HG03097 (cell line): Measurements from ENCODE around the gene KIF26B.

Experiments used
- ATAC-seq: cut with Tn5 transposase; IDR thresholded peaks from one replicate; pipeline ENCODE4 v1.9.1; 2021; ENCODE audit not compliant: unreplicated experiment, low FRiP score

The KIF26B gene

DNA sequence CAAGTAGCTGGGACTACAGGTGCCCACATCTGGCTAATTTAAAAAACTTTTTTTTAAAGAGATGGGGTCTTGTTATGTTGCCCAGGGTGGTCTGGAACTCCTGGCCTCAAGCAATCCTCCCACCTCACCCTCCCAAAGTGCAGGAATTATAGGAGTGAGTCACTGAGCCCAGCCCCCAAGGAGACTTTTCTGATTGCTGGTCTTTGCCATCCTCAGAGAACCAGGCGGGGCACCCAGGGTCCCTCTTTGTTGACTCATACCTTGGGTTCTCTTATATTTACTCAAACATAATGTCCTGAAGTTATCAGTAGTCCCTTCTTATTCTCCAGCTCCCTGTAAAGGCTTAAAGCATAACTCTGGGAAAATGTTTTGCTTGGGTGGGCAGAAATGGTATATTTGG is 51.1 kb downstream of the KIF26B start:
- no peak for ATAC-seq

DNA sequence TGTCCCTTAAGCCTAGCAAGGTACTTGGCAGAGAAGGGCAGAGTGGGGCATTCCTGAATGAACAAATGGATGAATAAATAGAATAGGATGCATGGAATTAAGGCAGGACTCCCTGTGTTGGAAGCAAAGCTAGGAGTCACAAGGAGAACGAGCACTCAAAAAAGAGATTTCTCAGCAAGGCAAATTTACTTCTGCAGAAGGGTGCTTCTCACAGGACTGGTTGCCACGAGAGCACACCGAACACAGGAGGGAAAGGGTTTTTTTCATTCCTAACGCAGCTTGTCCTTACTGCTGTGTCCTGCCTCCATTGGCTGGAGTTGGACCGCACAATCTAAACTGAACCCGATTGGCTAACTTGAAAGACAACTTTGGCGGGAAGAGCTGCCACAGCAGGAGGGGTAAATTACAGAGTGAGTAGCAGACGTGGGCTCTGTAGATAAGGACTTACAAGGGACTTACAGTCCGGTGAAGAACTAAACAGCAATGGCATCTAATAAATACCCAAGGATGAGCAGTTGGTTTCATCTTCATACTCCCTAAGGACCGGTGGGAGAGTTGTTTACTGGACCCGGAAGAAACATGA is 52.4 kb downstream of the KIF26B start:
- ATAC-seq = no peak

DNA sequence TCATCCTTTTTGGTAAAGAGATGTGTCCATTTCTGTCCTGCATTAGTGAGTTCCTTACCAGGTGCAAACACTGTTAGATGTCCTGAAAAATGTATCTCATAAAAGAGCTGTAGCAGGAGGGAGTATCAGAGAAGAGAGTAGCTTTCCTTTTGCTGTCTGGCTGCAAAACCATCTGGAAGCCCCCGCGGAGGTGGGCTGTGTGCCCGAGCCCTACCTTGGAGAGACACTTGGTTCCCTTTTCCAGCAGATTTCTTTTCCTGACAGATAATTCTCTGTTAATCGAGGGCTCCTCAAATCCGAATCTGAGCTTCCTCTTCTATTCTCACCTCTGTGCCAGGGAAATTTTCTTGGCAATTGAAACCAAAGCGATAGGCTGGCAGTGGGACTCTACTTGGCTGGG is 53.0 kb downstream of the KIF26B start:
- ATAC-seq = no peak

DNA sequence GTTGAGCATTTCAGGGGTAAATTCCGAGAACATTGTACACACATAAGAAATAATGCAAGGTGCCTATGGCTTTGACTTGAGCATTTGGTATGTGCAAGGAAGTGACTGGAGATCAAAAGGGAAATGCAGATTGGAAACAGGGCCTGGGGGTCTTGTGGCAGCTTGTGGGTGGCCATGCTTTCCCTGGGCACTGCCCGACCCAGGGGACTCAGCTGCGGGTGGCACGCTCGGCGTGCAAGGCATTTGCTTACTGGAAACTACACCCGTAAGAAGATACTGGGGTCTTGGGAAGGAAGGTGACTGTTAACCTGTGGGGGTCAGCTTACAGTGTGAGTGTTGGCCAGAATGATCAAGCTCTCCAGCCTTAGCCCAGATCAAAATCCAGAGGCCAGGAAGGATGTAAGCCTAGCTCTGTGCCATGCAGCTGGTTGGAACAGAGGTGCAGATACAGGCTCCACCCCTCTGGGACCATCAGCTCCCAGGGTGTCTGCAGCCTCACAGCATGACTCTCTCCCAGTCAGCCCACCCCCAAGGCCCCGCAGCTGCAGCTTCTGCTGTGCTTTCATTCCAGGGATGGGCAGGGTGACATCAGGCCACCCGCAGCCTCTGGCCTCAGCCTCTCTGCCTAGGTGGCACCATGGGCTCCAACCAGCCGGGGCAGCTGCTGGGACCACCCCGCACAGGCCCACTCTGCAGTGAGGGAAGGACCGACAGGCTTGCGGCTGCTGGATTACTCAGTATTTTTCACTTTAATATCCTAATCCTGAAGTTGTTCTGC is 55.1 kb downstream of the KIF26B start:
- no peak for ATAC-seq

DNA sequence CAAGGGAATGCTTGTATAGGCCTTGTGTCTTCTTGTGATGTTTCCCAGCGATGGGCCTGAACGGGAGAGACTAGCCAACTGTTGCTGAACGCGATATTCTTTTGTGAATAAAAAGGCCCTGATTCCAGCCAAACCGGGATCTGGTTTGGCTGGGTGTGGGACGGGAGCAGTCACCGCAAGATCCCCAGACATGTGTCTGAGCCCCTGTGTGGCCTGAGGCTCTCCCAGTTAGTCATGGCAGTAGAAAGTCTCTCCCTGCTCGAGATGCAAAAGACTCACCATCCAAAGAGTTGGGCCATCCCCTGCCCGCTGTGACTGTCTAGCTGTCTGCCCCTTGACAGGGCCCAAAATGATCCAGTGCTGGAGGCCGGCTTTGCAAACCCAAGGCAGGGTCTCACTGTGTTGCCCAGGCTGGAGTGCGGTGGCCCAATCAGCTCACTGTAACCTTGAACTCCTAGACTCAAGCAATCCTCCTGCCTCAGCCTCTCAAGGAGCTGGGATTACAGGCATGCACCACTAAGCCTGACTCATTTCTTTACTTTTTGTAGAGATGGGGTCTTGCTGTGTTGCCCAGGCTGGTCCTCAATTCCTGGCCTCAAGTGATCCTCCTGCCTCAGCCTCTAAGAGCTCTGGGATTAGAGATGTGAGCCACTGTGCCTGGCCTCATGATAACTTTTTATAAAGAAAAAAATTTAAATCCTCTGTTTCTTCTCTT is 56.4 kb downstream of the KIF26B start:
- no peak for ATAC-seq

DNA sequence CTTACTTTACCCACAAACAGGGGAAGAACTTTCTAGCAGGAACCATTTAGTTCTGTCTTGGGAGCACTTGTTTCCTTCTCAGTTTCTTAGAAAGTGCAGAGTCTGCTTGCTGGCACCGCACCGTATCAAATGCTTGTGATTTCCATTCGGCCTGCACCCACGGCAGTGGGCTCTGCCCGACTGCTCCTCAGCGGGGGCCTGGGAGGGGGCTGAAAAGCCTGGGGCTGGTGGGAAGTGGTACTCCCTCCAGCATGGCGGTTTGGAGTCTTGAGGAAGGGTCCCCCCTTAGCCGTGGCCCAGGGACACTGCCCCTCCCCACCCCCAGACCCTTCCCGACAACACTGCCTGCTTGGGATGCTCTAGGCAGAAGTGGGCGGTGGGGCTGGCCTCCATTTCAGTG is 57.0 kb downstream of the KIF26B start:
- ATAC-seq = no peak

DNA sequence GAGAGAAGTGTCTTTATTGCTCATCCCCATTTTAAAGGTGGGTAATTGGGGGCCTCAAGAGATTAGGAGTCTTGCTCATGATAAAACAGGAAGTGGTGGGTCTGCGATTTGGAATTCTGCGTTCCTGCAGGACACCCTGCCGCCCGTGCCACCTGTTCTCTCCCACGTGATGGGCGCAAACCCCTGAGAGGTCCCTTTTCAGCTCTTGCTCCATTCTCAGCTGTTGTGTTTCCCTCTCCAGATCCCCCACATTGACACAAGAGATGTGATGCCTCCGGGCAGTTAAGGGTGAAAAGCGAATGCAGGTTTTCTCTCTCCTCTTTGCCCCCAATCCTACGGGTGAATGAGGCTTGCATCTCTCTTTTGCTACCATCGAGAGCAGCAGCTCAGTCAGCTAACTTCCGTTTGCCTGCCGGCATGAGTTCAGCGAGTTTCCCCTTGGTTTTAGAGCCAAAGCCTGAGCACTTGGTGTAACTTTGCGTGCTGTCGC is 57.5 kb downstream of the KIF26B start:
- ATAC-seq = no peak

DNA sequence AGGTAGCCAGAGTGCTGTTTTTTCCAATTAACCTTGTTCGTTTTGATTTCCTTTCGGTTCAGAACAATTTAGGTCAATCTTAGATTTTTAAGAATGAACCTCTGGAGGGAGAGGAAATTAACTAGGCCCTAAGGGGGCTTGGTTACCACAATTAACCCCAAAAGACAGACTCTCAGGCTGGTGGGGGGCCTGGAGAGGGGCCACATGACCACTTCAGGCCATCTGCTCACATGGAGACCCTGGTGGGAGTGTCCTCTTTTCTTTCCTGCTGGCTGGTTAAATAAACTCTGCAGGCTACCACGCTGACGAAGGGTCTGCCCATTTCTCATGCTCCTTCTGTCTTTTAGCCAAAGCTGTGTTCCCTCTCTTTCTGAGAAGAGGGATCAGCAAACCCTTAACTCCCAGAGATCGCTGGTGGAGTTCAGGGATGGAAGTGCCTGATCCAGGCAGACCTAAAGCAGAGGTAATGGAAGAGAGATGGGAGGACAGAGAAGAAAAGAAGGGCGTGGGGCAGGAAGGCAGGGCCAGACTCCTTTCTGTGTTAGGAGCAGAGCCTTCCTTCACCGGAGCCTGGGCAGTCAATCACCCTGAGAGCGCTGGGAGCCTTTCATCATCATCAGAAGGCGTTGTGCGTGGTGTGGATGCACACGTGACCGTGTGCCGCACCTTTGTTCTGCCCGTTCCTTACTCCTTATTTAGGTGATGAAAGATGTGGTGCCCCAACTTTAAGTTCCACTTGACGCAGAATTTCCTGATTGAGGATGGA is 58.5 kb downstream of the KIF26B start:
- ATAC-seq = no peak

DNA sequence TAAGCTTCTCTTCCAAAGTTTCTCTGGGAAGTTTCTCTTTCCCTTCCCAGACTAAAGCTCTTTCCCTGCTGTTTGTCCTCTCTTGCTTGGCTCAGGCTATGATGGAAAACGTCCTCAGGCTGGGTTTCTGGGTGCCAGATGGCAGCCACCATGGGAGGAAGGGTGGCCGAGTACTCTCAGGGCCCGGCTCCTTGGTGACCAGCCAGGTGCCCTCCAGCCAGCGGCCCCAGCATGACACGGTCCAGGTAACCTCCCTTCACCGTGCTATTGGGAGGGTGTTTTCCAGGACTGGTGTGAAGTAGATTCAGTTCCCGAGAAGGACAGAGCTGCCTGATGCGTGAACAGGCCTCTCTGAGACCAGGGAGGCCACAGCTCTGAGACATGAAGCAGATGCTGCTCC is 60.3 kb downstream of the KIF26B start:
- no peak for ATAC-seq

DNA sequence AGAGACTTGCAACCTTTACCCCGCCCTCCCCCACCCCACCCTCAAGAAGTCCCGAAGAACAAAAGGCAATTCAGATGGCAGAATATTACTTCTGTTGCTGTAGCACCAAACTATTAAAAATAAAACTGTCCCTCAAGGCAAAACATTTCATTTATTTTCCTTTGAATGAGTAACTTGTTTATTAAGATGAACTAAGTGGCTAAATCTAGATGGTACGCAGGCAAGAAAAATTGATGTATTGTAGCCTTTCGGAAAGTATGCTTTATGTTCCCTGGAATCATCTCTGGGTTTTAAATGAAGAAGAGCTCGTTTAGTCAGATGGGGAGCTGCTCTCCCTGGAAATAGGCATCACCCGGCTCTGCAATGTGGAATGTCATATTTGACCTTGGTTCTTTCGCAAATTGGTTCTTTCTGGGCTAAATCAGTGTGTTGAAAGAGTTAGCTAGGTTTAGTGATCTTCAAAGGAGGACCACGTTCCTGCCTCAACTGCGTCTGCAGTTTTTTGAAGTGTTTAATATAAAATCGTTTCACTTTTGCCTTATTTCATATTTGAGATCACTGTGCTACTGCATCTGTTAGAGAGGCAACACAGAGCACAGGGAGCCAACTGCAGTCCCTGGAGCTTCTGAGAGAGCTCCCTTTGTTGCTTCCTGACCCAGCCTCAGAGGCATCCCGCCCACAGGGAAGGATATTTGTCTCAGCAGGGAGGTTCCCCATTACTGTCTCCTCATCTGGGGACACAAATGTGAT is 61.8 kb downstream of the KIF26B start:
- no peak for ATAC-seq

DNA sequence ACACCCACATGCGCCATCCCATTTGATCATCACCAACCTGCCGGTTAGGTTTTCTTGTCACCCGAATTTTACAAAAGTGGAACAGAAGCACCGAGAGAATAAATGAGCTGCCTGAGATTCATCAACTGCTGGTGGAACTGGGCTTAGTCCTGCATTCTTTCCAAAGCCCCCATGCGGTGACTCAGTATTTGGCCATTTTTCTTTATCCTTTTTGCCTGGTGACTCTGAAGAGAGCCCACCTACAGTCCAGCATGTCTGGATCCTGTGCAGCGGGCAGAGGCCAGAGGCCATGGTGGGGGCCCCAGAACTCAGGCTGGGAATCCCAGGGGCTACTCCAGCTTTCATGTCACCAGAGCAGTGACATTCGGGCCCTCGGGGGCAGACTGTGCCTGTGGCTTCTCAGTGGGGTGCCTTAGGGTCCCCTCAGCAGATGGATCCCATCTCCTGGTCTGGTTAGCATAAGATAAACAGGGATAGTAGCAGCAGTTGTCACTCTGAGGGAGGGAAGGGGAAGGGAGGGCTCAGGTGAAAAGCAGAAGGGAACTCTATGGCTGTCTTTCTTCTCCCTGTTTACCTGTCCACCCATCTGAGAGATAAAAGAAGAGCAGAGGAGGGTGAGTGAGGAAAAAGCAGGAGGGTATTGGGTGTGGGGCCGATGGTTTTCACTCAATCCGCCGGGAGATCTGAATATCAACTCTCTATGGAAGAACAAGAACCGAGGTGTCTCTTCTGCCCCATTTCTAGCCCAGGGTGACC is 63.2 kb downstream of the KIF26B start:
- ATAC-seq = no peak

DNA sequence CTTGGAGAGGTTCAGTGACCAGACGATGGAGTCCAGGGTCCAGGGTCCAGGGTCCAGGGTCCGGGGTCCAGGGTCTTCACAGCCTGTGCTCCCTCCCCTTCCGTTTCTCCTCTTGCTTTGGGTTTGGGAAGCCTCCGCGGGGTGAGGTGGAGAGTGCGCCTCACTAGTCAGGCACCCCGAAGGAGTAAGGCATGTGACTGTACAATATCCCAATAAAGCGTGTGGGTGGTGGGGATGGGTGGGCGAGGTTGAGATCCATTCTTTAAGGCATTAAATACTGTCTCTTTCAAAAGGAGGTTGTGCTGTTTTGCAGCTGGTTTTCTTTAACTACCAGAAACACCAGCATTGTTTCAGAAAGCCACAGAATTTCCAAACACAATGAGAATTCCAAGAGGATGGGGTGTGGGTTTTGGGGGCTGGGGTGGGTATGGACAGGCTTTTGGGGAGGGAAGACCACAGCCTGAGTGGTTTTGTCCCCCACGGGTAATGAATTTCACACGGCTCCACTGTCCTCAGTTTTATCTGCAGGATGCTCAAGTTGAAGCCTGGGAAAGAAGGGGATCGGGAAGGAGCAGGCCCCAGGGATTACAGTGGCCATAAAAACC is 65.7 kb downstream of the KIF26B start:
- ATAC-seq = no peak

DNA sequence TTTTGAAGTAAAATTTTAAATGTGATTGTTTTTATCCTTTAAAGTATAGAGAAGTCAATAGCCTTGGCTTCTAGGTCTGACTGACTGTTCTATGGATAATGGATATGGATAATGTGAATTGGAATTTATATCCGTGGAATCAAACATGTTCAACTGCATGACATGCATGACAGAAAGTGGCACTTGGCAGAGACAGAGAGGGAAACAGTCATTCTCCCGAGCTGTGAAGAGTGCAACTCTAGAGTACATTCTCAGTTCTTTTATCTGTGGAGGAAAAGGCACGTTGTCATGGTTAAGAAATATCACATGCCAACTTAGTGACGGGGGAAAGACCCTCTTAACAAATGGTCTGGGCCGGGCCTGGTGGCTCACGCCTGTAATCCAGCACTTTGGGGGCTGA is 67.0 kb downstream of the KIF26B start:
- no peak for ATAC-seq

DNA sequence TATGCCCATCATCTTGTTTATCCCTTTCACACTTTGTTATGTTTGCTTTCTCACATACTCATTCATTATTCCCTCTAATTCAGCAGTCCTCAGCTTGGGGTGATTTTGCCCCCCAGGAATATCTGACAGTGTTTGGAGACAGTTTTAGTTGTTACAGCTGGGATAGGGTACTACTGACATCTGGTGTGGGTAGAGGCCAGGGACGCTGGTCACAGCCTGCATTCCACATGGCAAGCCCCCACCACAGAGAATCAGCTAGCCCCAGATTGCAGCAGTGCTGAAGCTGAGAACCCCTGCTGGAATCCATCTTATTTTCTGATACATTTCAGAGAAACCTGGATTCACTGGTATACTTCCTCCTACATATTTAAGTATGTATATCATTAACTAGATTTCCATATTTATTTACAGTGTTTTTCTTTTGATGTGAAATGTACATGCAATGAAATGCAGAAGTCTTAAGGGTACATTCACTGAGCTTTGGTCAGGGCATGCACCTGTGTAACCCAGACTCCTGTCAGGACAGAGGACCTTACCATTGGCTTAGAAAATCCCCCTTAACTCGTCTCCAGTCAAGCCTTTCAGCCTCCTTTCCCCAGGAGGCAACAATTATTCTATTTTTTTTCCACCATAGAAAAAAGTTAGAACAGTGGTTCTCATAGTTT is 68.3 kb downstream of the KIF26B start:
- no peak for ATAC-seq

DNA sequence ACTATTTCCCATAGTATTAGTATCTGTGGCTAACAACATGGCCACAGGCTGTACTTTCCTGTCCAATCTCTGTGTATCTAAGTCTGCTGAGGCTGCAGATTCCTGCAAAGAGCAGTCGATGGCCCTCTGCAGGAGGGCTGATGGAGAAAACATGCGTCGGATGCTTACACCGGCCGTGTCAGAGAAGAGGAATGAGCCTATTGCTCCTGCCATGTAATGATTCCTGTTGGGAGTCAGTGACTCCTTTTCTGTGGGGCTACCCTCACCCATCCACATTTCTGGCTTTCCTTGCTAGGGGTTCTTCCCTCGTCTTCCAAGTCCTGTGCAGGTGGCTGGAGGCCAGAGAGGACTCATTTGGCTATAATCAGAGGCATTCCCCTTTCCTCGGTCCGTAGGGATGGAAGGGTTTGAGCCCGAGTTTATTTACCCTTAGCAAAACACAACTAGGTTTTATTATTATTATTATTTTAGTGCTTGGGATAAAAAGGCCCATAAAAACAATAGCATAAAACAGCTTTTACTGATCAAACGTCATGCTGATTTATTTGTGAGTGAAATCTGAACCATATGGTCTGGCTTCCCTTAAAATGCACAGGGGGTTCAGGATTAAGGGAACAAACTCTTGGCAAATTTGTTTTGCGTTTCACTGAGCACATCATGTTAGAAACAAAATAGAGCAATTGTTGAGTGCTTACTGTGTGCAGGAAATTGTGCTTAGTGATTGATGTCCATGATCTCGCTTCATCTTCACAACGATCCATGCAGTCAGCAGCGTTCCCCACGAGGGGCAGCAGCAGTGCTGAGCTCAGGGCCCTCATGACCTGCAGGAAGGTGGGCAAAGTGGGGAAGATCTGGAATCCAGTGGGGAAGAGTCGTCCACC is 70.8 kb downstream of the KIF26B start:
- ATAC-seq = no peak

DNA sequence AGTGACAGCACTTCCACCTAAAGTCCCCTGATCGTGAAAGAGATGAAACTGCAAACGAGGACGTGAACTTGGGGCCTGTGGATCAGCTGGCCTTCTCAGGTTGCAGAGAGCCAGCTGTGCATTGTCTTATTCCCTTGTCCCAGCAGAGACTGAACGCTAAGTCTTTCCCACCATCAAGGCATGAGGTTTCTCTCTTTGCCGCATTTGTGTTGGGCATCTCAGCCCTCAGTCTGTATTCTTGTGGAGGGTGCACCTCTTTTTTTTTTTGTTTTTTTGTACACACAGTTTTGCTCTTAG is 71.4 kb downstream of the KIF26B start:
- no peak for ATAC-seq

DNA sequence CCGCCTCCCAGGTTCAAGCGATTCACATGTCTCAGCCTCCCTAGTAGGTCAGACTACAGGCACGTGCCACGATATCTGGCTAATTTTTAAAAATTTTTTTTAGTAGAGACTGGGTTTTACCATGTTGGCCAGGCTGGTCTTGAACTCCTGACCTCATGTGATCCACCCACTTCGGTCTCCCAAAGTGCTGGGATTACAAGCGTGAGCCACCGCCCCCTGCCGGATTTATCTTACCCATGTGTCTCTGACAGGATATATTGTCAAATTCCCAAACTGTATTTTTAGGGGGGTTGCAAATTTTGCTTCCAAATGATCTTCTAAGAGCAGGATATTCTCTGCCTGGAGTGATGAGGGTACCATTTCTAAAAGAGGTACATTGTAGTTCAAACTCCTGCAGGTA is 74.3 kb downstream of the KIF26B start:
- ATAC-seq = no peak

DNA sequence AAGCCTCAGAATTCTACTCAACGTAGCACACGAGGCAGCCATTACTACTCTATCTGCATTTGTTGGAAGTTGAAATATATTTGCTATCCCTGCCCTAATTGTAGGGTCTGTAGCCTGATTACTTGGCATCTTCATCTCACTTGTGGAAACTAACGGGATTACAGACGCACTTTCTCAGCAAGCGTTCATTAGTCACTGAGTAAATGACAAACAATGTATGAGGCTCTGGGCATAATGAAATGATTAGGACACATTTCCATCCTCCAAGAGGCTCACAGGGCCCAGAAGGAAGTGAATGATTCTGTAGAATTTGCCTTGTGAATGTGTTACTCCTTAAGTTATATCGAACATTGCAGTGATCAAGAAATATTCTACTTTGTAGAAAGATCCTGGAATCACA is 78.1 kb downstream of the KIF26B start:
- ATAC-seq = no peak
